Transverse colon (tissue), 4 donors: Measurements from ENCODE around the gene MACO1. TPM values are rescaled to one million over a fixed set of nuclear protein-coding genes. Genes with fewer than 3 reads are reported as not detected.

Source experiments
- DNase-seq: peaks from one replicate; pipeline ENCODE4 v3.0.0-alpha.2; 2019
- H3K27ac ChIP-seq, 4 donors: fragments of 200-600 bp; sonication (generic); 2 replicates each; pipeline ENCODE4 v1.5.1; 2016 to 2018; ENCODE audit warnings: inconsistent platforms in 4 of 4
- H3K27me3 ChIP-seq: fragments of 200-600 bp; sonication (generic); 2 replicates; pipeline ENCODE4 v1.5.1; 2017; ENCODE audit warnings: inconsistent platforms
- H3K36me3 ChIP-seq, 4 donors: fragments of 200-600 bp; sonication (generic); 2 replicates each; pipeline ENCODE4 v1.5.1; 2017 to 2019; ENCODE audit warnings: inconsistent platforms in 4 of 4
- H3K4me1 ChIP-seq, 4 donors: fragments of 200-600 bp; sonication (generic); 2 replicates each; pipeline ENCODE4 v1.5.1; 2017 to 2020; ENCODE audit warnings: inconsistent platforms in 4 of 4
- H3K4me3 ChIP-seq, 4 donors: fragments of 200-600 bp; sonication (generic); 1 replicate in 1 of 4; 2 replicates in 3 of 4; pipeline versions ENCODE4 v1.5.1 to v1.6.1; 2017 to 2019; ENCODE audit warnings: inconsistent platforms in 4 of 4
- H3K9me3 ChIP-seq, 2 donors: fragments of 200-600 bp; sonication (generic); 2 replicates each; pipeline ENCODE4 v1.5.1; 2017 to 2019; ENCODE audit warnings: inconsistent platforms in 2 of 2
- CTCF ChIP-seq, 5 experiments: fragments of 200-600 bp in 3 of 5; fragments of 450-650 bp in 2 of 5; sonication (generic) in 3 of 5; IDR thresholded peaks; 1 replicate in 2 of 5; 2 replicates in 3 of 5; pipeline ENCODE4 v1.5.1; 2016 to 2017; ENCODE audit warnings: antibody characterized with exemption in 5 of 5, inconsistent platforms in 3 of 5, mild to moderate bottlenecking in 2 of 5, moderate library complexity in 1 of 5
- EP300 ChIP-seq: sonication (generic); formaldehyde crosslinking; IDR thresholded peaks from one replicate; pipeline ENCODE4 v1.6.1; 2017; ENCODE audit warnings: antibody characterized with exemption, low read depth
- POLR2A ChIP-seq: fragments of 450-650 bp; IDR thresholded peaks from one replicate; pipeline ENCODE4 v1.6.1; 2016; ENCODE audit warnings: antibody characterized with exemption, mild to moderate bottlenecking, moderate library complexity
- POLR2AphosphoS5 ChIP-seq, 3 donors: sonication (generic); formaldehyde crosslinking; IDR thresholded peaks; one replicate each; pipeline ENCODE4 v1.6.1; 2016; ENCODE audit warnings: antibody characterized with exemption in 3 of 3
- WGBS, 2 donors: methylation state at CpG; one replicate each; pipeline ENCODE4 v1.1.5; 2018; ENCODE audit warnings: low coverage in 1 of 2; 5-methylcytosine and 5-hydroxymethylcytosine counted together
- in situ Hi-C, 4 donors: fragments of 200-750 bp; cut with MboI; loops; one replicate each; pipeline versions ENCODE4 v1.15.0 to v1.15.1; 2017; ENCODE audit warnings: low sequenced_read_pairs in 3 of 4, low pct_ligation_motif_present in 1 of 4, low pct_unique_long_range_greater_than_20kb in 1 of 4
- intact Hi-C: fragments of 100-400 bp; cut with DNase I; formaldehyde crosslinking; loops from one replicate; pipeline ENCODE4 v1.15.1; 2023; ENCODE audit warnings: low total_unique reads
- total RNA-seq, 4 donors: library from RNA; depleted of rRNA; stranded (reverse); fragments of >200 nt; gene quantifications; one replicate each; pipeline ENCODE4 v1.1.0, GENCODE V29; 2016

Gene MACO1
- total RNA-seq, 4 donors from 2014 or later: 11.3 to 24.9 (median 19.0) TPM

DNA sequence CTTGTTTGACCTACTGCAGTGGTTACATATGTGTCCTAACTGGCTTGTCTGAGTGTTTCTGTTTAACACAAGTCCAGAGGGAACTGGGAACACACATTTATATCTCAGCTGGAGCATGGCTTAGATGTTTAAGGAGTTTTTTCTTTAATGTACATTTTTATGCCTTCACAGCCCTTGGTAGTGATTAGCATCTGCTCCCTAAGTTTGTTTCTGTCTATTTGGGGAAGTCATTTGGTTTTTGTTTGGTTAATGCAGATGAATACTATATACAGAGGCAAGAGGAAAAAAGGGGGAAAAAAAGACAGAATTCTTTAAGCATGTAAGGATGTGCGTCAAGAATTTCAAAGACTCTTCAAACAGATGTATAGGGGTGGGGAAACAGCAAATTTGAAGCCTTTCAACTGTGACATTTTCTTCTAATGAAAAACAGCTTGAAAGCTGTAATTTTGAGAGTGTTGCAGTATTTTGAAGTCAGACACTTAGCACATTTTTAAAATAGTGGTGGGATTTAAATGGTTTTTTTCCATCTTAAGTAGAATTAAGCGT is 15.4 kb downstream of the MACO1 start:
- in situ Hi-C loops: no loop called here
- Histone ChIP-seq H3K4me3 (no peak overlapping the region), H3K27me3 (no peaks in the 10 kb centered on the region), H3K27ac (no peak overlapping the region), H3K36me3 (peaks cover 0 to 10% (median 0%) of the 10 kb centered on the region in 4 donors), H3K4me1 (peaks cover 0 to 3% (median 0%) of the 10 kb centered on the region in 4 donors), H3K9me3 (no peaks in the 10 kb centered on the region)
- 82 to 86% methylated on average over 2 of the region's 2 CpGs for WGBS, 2 donors
- no peak for TF ChIP-seq EP300
- no peak for TF ChIP-seq CTCF (IDR thresholded peaks at IDR 0.05)
- TF ChIP-seq POLR2AphosphoS5 (IDR thresholded peaks at IDR 0.05): no peak
- TF ChIP-seq POLR2A: no peak
- no peak for DNase-seq
- intact Hi-C loops: no loop called here

DNA sequence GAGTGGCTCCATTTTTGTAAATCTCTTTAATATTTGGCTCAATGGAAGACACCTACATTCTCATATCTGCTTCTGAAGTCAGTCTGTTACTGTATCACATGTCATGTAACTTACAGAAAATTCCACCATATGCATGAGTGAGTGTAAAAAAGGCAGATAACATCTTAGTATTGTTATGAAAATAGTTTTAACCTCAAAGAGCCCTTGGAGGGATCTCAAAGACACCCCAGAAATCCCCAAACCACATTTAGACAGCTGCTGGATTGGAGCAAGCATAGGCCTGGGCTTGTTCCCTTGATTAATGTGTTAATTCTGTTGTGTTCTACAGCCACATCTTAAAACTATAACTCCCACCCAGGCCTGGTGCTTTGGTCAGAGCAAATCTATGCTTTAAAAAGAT is 16.9 kb downstream of the MACO1 start:
- H3K4me1 ChIP-seq: peaks cover 0 to 3% (median 0%) of the 10 kb centered on the region in 4 donors
- no peak for DNase-seq
- TF ChIP-seq POLR2A (no peak), CTCF (IDR thresholded peaks at IDR 0.05) (no peak), POLR2AphosphoS5 (IDR thresholded peaks at IDR 0.05) (no peak), EP300 (no peak)
- H3K36me3 ChIP-seq: peaks cover 0 to 10% (median 0%) of the 10 kb centered on the region in 4 donors
- intact Hi-C loops (no loop called here), in situ Hi-C loops (no loop called here)
- H3K27ac ChIP-seq: no peak overlapping the region
- H3K27me3 ChIP-seq: no peaks in the 10 kb centered on the region
- no peak overlapping the region for H3K4me3 ChIP-seq
- H3K9me3 ChIP-seq: no peaks in the 10 kb centered on the region

DNA sequence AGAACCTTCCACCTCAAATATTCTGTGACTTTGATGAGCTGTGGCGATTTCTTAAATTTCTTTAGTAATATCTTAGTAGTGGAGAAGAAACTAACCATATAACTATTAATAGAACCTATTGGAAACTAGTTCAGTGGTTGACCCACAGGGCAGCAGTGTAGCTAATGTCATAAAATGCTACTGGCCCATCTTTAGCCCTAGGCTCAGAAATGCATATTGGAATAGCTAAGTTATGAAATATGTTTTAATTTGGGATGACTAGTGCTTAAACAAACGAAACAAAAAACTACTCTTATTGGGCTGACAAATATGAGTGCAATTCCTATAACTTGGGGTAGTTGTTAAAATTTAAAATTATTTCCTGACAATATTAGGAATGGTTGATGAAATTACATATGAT is 20.2 kb downstream of the MACO1 start:
- no peaks in the 10 kb centered on the region for H3K4me1 ChIP-seq
- DNase-seq: no peak
- H3K27me3 ChIP-seq: no peaks in the 10 kb centered on the region
- WGBS, 2 donors: 96 to 100% methylated on average over 2 of the region's 2 CpGs
- TF ChIP-seq EP300 (no peak), POLR2AphosphoS5 (IDR thresholded peaks at IDR 0.05) (no peak), POLR2A (no peak), CTCF (IDR thresholded peaks at IDR 0.05) (no peak)
- no peak overlapping the region for H3K27ac ChIP-seq
- H3K36me3 ChIP-seq: peaks cover 0 to 10% (median 3%) of the 10 kb centered on the region in 4 donors
- H3K9me3 ChIP-seq: no peaks in the 10 kb centered on the region
- in situ Hi-C loops: no loop called here
- intact Hi-C loops: no loop called here
- H3K4me3 ChIP-seq: no peak overlapping the region

DNA sequence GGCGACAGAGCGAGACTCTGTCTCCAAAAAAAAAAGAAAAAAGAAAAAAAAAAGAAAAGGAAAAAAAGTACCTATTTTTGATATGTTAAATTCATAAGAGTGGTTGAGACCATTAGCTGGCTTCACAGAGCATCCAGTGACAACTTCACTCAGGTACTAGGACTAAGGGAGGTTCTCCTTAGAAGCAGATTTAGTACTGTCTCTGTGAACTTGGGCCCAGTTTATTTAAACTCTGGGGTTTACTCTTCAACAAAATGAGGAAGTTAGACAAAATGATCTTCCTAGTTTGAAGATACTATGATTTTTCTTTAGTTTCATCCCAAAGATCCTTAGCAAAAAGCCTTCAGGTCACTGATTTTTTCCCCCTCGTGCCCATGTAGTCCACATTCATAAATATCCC is 21.2 kb downstream of the MACO1 start:
- intact Hi-C loops: no loop called here

More for the DNA sequence above, 21.2 kb downstream of the MACO1 start:
- Histone ChIP-seq H3K36me3 (peaks cover 0 to 15% (median 5%) of the 10 kb centered on the region in 4 donors), H3K27me3 (no peaks in the 10 kb centered on the region), H3K9me3 (no peaks in the 10 kb centered on the region), H3K4me3 (no peak overlapping the region), H3K27ac (no peak overlapping the region), H3K4me1 (no peaks in the 10 kb centered on the region)
- 50 to 86% methylated on average over 1 to 3 of the region's 3 CpGs for WGBS, 2 donors
- no peak for DNase-seq
- TF ChIP-seq EP300 (no peak), POLR2AphosphoS5 (IDR thresholded peaks at IDR 0.05) (no peak), POLR2A (no peak), CTCF (IDR thresholded peaks at IDR 0.05) (no peak)
- in situ Hi-C loops: no loop called here
